Small intestine (tissue), 7 donors: Measurements from ENCODE around the gene CYGB. TPM values are rescaled to one million over a fixed set of nuclear protein-coding genes. Genes with fewer than 3 reads are reported as not detected.
"Not testable (repeated sequence)": the region's sequence is repeated elsewhere in the genome, so short reads cannot be mapped to it uniquely, and the experiment has no call there.

ENCODE experiments used
- DNase-seq, 2 donors: peaks; one replicate each; pipeline versions ENCODE4 v3.0.0 to v3.0.0-alpha.2; 2013
- FAIRE-seq: peaks from 2 replicates; lab custom pipeline; 2012; peaks lifted over from hg19 to GRCh38; lab: Jason Lieb, UNC
- H3K27ac ChIP-seq, 3 donors: one replicate each; pipeline ENCODE4 v1.5.1; 2013; ENCODE audit warnings: low read length in 2 of 3, mild to moderate bottlenecking in 2 of 3, control low read depth in 1 of 3, inconsistent platforms in 1 of 3, low read depth in 1 of 3, moderate library complexity in 1 of 3
- H3K27me3 ChIP-seq, 3 donors: one replicate each; pipeline ENCODE4 v1.6.1; 2013; ENCODE audit warnings: low read length in 3 of 3, inconsistent platforms in 1 of 3; ENCODE audit not compliant: control insufficient read depth in 3 of 3, insufficient read depth in 3 of 3
- H3K36me3 ChIP-seq, 3 donors: one replicate each; pipeline ENCODE4 v1.6.1; 2013; ENCODE audit warnings: low read length in 3 of 3, inconsistent platforms in 1 of 3, low read depth in 1 of 3, mild to moderate bottlenecking in 1 of 3, moderate library complexity in 1 of 3; ENCODE audit not compliant: control insufficient read depth in 3 of 3, insufficient read depth in 2 of 3
- H3K4me1 ChIP-seq, 3 donors: one replicate each; pipeline ENCODE4 v1.6.1; 2013; ENCODE audit warnings: low read length in 2 of 3, inconsistent platforms in 1 of 3, low read depth in 1 of 3, mild to moderate bottlenecking in 1 of 3, moderate library complexity in 1 of 3; ENCODE audit not compliant: control insufficient read depth in 3 of 3, insufficient read depth in 2 of 3
- H3K4me3 ChIP-seq, 3 donors: one replicate each; pipeline ENCODE4 v1.5.1; 2013; ENCODE audit warnings: low read length in 3 of 3, control low read depth in 1 of 3, inconsistent platforms in 1 of 3, low read depth in 1 of 3, mild to moderate bottlenecking in 1 of 3, moderate library complexity in 1 of 3
- H3K9me3 ChIP-seq, 2 donors: one replicate each; pipeline ENCODE4 v1.6.1; 2013; ENCODE audit warnings: low read depth in 1 of 2, low read length in 1 of 2; ENCODE audit not compliant: control insufficient read depth in 2 of 2, insufficient read depth in 1 of 2
- WGBS, 3 donors: extraction: QIAGEN DNeasy Blood & Tissue Kit; methylation state at CpG; one replicate each; pipeline ENCODE4 v1.1.7; 2013; 5-methylcytosine and 5-hydroxymethylcytosine counted together
- polyA plus RNA-seq, 4 donors: library from polyadenylated mRNA; stranded (reverse) in 3 of 4; unstranded in 1 of 4; fragments of 200-250 nt in 3 of 4; fragments of 120-200 nt in 1 of 4; gene quantifications; one replicate each; pipeline versions ENCODE4 v1.2.1 to v1.2.3, GENCODE V29; 2013
- donor health status: healthy with polysubstance abuse.
- donor health status: control.
- donor health status: control.
- donor health status: Bipolar disorder and iron deficiency.
- donor health status: healthy.

CYGB gene
- polyA plus RNA-seq, 4 donors: 1.1 to 35.4 (median 12.0) TPM

GRCh38 chr17:76560036-76560876 lies 22.7 kb upstream of the CYGB start:
- Histone ChIP-seq H3K4me3 (no peak overlapping the region), H3K36me3 (peaks cover 0 to 35% (median 2%) of the 10 kb centered on the region in 3 donors), H3K9me3 (no peaks in the 10 kb centered on the region), H3K27me3 (no peaks in the 10 kb centered on the region), H3K27ac (peak overlapping the region in 1 of 3 donors; percentile 81), H3K4me1 (peaks cover 2 to 15% (median 10%) of the 10 kb centered on the region in 3 donors)
- WGBS, 3 donors: 68 to 86% (median 76%) methylated on average over 10 of the region's 10 CpGs
- FAIRE-seq (no peak), DNase-seq (no peak)

- 82 to 83% (median 83%) methylated on average over 7 of the region's 7 CpGs for WGBS, 3 donors
- not testable (repeated sequence) for H3K9me3 ChIP-seq, H3K4me3 ChIP-seq, H3K27ac ChIP-seq, FAIRE-seq, H3K27me3 ChIP-seq, DNase-seq
- H3K36me3 ChIP-seq: peaks cover 0 to 27% (median 0%) of the 10 kb centered on the region in 3 donors
- peaks cover 2 to 15% (median 10%) of the 10 kb centered on the region in 3 donors for H3K4me1 ChIP-seq
Observed at GRCh38 chr17:76559460-76559859, 22.0 kb upstream of the CYGB start.

- DNase-seq (peak; percentile 36 to 56), FAIRE-seq (no peak)
- H3K27ac ChIP-seq: peak overlapping the region in 2 of 3 donors; percentile 87 to 91
- peaks cover 2 to 15% (median 10%) of the 10 kb centered on the region in 3 donors for H3K4me1 ChIP-seq
- H3K4me3 ChIP-seq: peak overlapping the region; percentile 55 to 98 (median 70)
- no peaks in the 10 kb centered on the region for H3K27me3 ChIP-seq
- H3K9me3 ChIP-seq: no peaks in the 10 kb centered on the region
- WGBS, 3 donors: 1% methylated on average over 14 of the region's 14 CpGs
- H3K36me3 ChIP-seq: peaks cover 0 to 19% (median 0%) of the 10 kb centered on the region in 3 donors
Observed at GRCh38 chr17:76558198-76559095, 20.9 kb upstream of the CYGB start.

- peak; percentile 96 to 98 for DNase-seq
- Histone ChIP-seq H3K4me3 (peak overlapping the region; percentile 55 to 98 (median 70)), H3K27ac (peak overlapping the region; percentile 69 to 91 (median 87)), H3K9me3 (no peaks in the 10 kb centered on the region), H3K36me3 (peaks cover 0 to 19% (median 0%) of the 10 kb centered on the region in 3 donors), H3K4me1 (peaks cover 2 to 15% (median 10%) of the 10 kb centered on the region in 3 donors), H3K27me3 (no peaks in the 10 kb centered on the region)
- FAIRE-seq: no peak
- WGBS, 3 donors: 0% methylated on average over 55 of the region's 55 CpGs
Observed at GRCh38 chr17:76557368-76558197, 20.1 kb upstream of the CYGB start.

- 13 to 26% (median 17%) methylated on average over 30 of the region's 30 CpGs for WGBS, 3 donors
- peak overlapping the region; percentile 69 to 91 (median 87) for H3K27ac ChIP-seq
- DNase-seq (peak in 1 of 2 donors; percentile 15), FAIRE-seq (no peak)
- H3K36me3 ChIP-seq: peaks cover 0 to 16% (median 0%) of the 10 kb centered on the region in 3 donors
- peaks cover 2 to 15% (median 8%) of the 10 kb centered on the region in 3 donors for H3K4me1 ChIP-seq
- no peaks in the 10 kb centered on the region for H3K27me3 ChIP-seq
- peak overlapping the region; percentile 55 to 98 (median 70) for H3K4me3 ChIP-seq
- no peaks in the 10 kb centered on the region for H3K9me3 ChIP-seq
Observed at GRCh38 chr17:76556765-76557367, 19.4 kb upstream of the CYGB start.

GRCh38 chr17:76554131-76554530 lies 16.6 kb upstream of the CYGB start:
- Histone ChIP-seq H3K9me3 (no peaks in the 10 kb centered on the region), H3K4me3 (no peak overlapping the region), H3K27me3 (no peaks in the 10 kb centered on the region), H3K36me3 (peaks cover 0 to 4% (median 0%) of the 10 kb centered on the region in 3 donors), H3K4me1 (peaks cover 2 to 8% (median 6%) of the 10 kb centered on the region in 3 donors), H3K27ac (no peak overlapping the region)
- 75 to 83% (median 77%) methylated on average over 6 of the region's 6 CpGs for WGBS, 3 donors
- DNase-seq (no peak), FAIRE-seq (no peak)

- 79 to 95% (median 92%) methylated on average over 8 of the region's 8 CpGs for WGBS, 3 donors
- Histone ChIP-seq H3K4me3 (no peak overlapping the region), H3K4me1 (peaks cover 0 to 5% (median 4%) of the 10 kb centered on the region in 3 donors), H3K36me3 (peaks cover 0 to 4% (median 0%) of the 10 kb centered on the region in 3 donors), H3K27me3 (no peaks in the 10 kb centered on the region), H3K9me3 (no peaks in the 10 kb centered on the region), H3K27ac (no peak overlapping the region)
- DNase-seq: no peak
- no peak for FAIRE-seq
Observed at GRCh38 chr17:76553178-76553908, 15.8 kb upstream of the CYGB start.
